Measurements from ENCODE around the gene LSAMP. TPM values are rescaled to one million over a fixed set of nuclear protein-coding genes. Genes with fewer than 3 reads are reported as not detected.

Gene LSAMP
- polyA plus RNA-seq, 1 of the 3 experiments (the other 2 are of a cell fraction): 6.6 TPM

DNA sequence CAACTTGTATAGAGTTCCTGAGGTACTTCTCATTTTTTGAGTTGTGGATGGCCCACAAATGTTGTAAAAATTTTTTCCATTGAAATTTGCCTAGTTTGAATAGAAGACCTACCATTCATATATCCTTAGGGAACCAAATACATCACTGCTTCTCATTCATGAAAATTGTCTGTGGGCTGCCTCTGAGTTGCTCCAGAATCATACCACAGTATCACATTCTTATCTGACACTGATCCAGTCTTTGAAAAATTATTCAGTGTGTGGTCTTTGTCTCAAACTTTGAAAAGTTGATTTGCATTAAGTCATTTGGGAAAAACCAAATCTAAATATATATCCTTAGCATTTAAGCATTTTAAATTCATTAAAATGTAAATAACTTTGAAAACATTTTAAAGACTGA lies 321.1 kb downstream of the LSAMP start:
- ChIA-PET POLR2A (no interaction called here), CTCF (no interaction called here)
- H3K9me3 ChIP-seq: no peaks in the 10 kb centered on the region
- no peaks in the 10 kb centered on the region for H3K79me2 ChIP-seq (ENCODE audit: insufficient read depth)
- no peak overlapping the region for H2AFZ ChIP-seq (ENCODE audit: low read depth)
- H3K4me2 ChIP-seq: no peak overlapping the region
- no peak overlapping the region for H3K4me3 ChIP-seq (ENCODE audit: low read depth in 2 of 2, low read length in 1 of 2)
- no peak overlapping the region for H3K27ac ChIP-seq (ENCODE audit: low read depth in 2 of 2, low read length in 1 of 2)
- no peaks in the 10 kb centered on the region for H3F3A ChIP-seq (replicated peaks; ENCODE audit: insufficient read depth)
- H3K36me3 ChIP-seq (replicated peaks in 1 of 2; ENCODE audit: control insufficient read depth in 1 of 2, insufficient read depth in 2 of 2, low read length in 1 of 2): no peaks in the 10 kb centered on the region
- no peaks in the 10 kb centered on the region for H4K20me1 ChIP-seq (ENCODE audit: insufficient read depth)
- H3K9ac ChIP-seq: no peak overlapping the region
- H3K27me3 ChIP-seq (ENCODE audit: insufficient read depth): no peaks in the 10 kb centered on the region
- no peaks in the 10 kb centered on the region for H3K4me1 ChIP-seq (ENCODE audit: control insufficient read depth in 1 of 2, insufficient read depth in 2 of 2, low read depth in 1 of 2, low read length in 1 of 2)
- TF ChIP-seq, protein P1, sequence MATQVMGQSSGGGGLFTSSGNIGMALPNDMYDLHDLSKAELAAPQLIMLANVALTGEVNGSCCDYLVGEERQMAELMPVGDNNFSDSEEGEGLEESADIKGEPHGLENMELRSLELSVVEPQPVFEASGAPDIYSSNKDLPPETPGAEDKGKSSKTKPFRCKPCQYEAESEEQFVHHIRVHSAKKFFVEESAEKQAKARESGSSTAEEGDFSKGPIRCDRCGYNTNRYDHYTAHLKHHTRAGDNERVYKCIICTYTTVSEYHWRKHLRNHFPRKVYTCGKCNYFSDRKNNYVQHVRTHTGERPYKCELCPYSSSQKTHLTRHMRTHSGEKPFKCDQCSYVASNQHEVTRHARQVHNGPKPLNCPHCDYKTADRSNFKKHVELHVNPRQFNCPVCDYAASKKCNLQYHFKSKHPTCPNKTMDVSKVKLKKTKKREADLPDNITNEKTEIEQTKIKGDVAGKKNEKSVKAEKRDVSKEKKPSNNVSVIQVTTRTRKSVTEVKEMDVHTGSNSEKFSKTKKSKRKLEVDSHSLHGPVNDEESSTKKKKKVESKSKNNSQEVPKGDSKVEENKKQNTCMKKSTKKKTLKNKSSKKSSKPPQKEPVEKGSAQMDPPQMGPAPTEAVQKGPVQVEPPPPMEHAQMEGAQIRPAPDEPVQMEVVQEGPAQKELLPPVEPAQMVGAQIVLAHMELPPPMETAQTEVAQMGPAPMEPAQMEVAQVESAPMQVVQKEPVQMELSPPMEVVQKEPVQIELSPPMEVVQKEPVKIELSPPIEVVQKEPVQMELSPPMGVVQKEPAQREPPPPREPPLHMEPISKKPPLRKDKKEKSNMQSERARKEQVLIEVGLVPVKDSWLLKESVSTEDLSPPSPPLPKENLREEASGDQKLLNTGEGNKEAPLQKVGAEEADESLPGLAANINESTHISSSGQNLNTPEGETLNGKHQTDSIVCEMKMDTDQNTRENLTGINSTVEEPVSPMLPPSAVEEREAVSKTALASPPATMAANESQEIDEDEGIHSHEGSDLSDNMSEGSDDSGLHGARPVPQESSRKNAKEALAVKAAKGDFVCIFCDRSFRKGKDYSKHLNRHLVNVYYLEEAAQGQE (IDR thresholded peaks at IDR 0.05; ENCODE audit: low read depth, low read length): no peak
- no peak for TF ChIP-seq TAF1 (IDR thresholded peaks at IDR 0.05; ENCODE audit: borderline replicate concordance, low read depth, low read length)
- no peak for TF ChIP-seq SIN3A (IDR thresholded peaks at IDR 0.05; ENCODE audit: borderline replicate concordance, low read depth, low read length)
- TF ChIP-seq ELF1 (IDR thresholded peaks at IDR 0.05): no peak
- TF ChIP-seq SMC3 (IDR thresholded peaks at IDR 0.05; ENCODE audit: low read depth, low read length): no peak
- TF ChIP-seq NFIC (IDR thresholded peaks at IDR 0.05; ENCODE audit: borderline replicate concordance): no peak
- no peak for TF ChIP-seq RXRA (IDR thresholded peaks at IDR 0.05; ENCODE audit: borderline replicate concordance, low read depth)
- no peak for TF ChIP-seq MEF2A (IDR thresholded peaks at IDR 0.05; ENCODE audit: borderline replicate concordance, low read depth)
- TF ChIP-seq, protein P2, sequence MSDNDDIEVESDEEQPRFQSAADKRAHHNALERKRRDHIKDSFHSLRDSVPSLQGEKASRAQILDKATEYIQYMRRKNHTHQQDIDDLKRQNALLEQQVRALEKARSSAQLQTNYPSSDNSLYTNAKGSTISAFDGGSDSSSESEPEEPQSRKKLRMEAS (IDR thresholded peaks at IDR 0.05; ENCODE audit: low read depth): no peak
- no peak for TF ChIP-seq TCF12 (IDR thresholded peaks at IDR 0.05)
- TF ChIP-seq FOSL2 (IDR thresholded peaks at IDR 0.05; ENCODE audit: borderline replicate concordance, low read depth): no peak
- no peak for TF ChIP-seq RCOR1 (IDR thresholded peaks at IDR 0.05; ENCODE audit: low read length)
- no peak for TF ChIP-seq EZH2phosphoT487 (IDR thresholded peaks at IDR 0.05; ENCODE audit: borderline replicate concordance, low read depth)
- no peaks in the 10 kb centered on the region for H3K9me2 ChIP-seq
- no peak for DNase-seq

DNA sequence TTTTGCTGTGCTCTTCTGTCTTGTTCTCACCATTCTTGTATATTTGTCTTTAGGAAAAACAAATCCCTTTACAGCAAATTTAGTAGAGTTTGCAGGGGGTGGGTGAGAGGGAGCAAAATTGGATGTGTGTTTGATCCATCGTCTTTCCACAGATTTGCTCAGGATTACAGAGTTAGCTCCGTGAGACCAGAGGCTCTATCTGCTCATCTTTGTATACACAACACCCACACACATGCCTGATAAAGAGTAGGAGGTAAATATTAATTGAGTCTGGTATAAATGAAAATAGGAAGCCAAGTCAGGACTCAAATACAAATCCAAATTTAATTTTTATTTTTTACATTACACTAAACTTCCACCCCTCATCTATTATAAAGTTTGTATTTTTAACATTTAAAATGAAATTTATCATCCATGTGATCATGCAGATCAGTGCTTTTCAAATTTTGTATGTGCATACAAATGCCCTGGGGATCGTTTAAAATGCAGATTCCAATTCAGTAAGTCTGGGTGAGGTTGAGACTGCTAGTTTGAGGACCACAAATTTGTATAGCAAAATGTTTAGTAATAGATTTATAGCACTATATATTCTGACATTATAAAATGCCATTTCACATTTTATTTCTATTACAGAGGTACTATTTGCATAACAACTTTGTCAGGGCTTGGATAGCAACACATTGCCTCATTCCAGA lies 326.7 kb downstream of the LSAMP start:
- ChIA-PET CTCF (no interaction called here), POLR2A (no interaction called here)
- Histone ChIP-seq H3K27ac (ENCODE audit: low read depth in 2 of 2, low read length in 1 of 2) (no peak overlapping the region), H3K4me3 (ENCODE audit: low read depth in 2 of 2, low read length in 1 of 2) (no peak overlapping the region), H3K9me2 (no peaks in the 10 kb centered on the region), H3K27me3 (ENCODE audit: insufficient read depth) (no peaks in the 10 kb centered on the region), H3K9me3 (no peaks in the 10 kb centered on the region), H3K9ac (no peak overlapping the region), H3K79me2 (ENCODE audit: insufficient read depth) (no peaks in the 10 kb centered on the region), H3F3A (replicated peaks; ENCODE audit: insufficient read depth) (no peaks in the 10 kb centered on the region), H3K36me3 (replicated peaks in 1 of 2; ENCODE audit: control insufficient read depth in 1 of 2, insufficient read depth in 2 of 2, low read length in 1 of 2) (no peaks in the 10 kb centered on the region), H3K4me1 (ENCODE audit: control insufficient read depth in 1 of 2, insufficient read depth in 2 of 2, low read depth in 1 of 2, low read length in 1 of 2) (no peaks in the 10 kb centered on the region; a peak in 1 of 4 replicates), H3K4me2 (no peak overlapping the region), H2AFZ (ENCODE audit: low read depth) (no peak overlapping the region), H4K20me1 (ENCODE audit: insufficient read depth) (no peaks in the 10 kb centered on the region)
- no peak for DNase-seq
- TF ChIP-seq TEAD4 (IDR thresholded peaks at IDR 0.05; ENCODE audit: borderline replicate concordance, insufficient read depth) (no peak), USF2 (IDR thresholded peaks at IDR 0.05; ENCODE audit: borderline replicate concordance, low read depth, low read length) (no peak), GATA2 (CRISPR knock-in tag; IDR thresholded peaks at IDR 0.05) (no peak), RXRA (IDR thresholded peaks at IDR 0.05; ENCODE audit: borderline replicate concordance, low read depth) (no peak), RFX5 (IDR thresholded peaks at IDR 0.05; ENCODE audit: low read length) (no peak)
- 74% methylated on average over 3 of the region's 3 CpGs for WGBS (ENCODE audit: low lambda C conversion rate)

Measured in SK-N-SH (cell line).